OCI-LY7 (cell line): ENCODE measurements around the gene NOL8.

Experiments used
- CTCF ChIP-seq: fragments of 200-600 bp; sonication (generic); conservative IDR thresholded peaks from 2 replicates; pipeline ENCODE4 v1.5.1; 2014; ENCODE audit warnings: mild to moderate bottlenecking, antibody characterized with exemption, low read length, moderate library complexity, mixed read lengths
- EZH2phosphoT487 ChIP-seq: fragments of 200-600 bp; sonication (generic); IDR thresholded peaks from 2 replicates; pipeline ENCODE4 v1.6.1; 2018; ENCODE audit warnings: low read depth, borderline replicate concordance, mild to moderate bottlenecking, mixed run types, antibody characterized with exemption, low read length, moderate library complexity, mixed read lengths

- no peak for TF ChIP-seq CTCF
- TF ChIP-seq EZH2phosphoT487 = no peak
These were observed 25.6 kb upstream of the NOL8 start for GRCh38 chr9:92350740-92351133.
